Stomach (tissue), 4 donors: Measurements from ENCODE around the gene PYY.
A peak's percentile ranks its signal among the peaks of the same experiment; 100 is the strongest.

Experiments used
- POLR2A ChIP-seq, 4 donors: fragments of 450-650 bp; IDR thresholded peaks; one replicate each; pipeline ENCODE4 v1.6.1; 2016; ENCODE audit warnings: antibody characterized with exemption in 4 of 4, control low read depth in 2 of 4, mild to moderate bottlenecking in 1 of 4, moderate library complexity in 1 of 4
- TF ChIP-seq, protein P1 (sequence below), 7 experiments: fragments of 450-650 bp in 4 of 7; fragments of 200-600 bp in 3 of 7; sonication (generic) in 3 of 7; IDR thresholded peaks; one replicate each; pipeline ENCODE4 v1.5.1; 2016 to 2019; ENCODE audit warnings: antibody characterized with exemption in 7 of 7, control low read depth in 2 of 7, mild to moderate bottlenecking in 1 of 7

DNA sequence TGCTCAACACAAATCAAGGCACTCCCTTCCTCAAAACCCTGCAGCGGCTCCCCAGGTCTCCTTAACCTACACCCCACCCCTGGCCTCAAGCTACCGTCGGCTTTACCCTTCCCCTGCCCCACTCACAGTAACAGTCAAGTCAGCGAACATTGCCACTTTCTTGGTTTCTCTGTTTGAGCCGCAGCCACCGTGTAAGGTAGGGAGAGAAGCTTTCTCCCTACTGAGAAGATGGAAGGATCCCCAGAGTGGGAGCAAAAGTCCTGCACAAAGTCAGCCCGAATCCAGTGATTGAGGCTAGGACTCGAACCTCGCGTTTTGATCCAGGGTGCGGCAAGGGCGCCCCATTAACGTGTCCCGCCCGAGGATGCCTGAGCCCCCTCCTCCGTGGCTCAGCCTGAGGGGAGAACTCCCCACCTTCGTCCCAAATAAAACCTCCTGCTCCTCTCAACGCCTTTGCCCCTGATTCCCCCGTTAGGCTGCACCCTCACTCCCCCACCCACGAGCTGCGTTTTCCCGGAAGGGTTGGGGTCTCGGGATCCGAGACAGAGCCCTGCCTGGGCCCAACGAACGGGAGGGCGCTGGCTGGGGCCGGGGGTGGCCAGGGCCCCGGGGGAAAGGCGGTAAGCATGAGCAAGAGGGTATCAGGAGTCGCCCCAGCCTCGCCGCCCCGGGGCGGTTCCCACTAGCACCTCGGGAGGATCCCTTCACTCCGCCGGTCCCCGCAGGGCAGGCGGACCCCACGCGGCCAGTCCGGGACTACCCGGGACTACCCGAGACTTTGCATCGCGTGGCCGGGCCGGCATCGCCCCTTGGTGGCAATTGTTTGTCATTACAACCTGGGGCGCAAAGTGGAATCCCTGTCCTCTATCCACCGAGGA is 40.8 kb upstream of the PYY start:
- TF ChIP-seq, protein P1, sequence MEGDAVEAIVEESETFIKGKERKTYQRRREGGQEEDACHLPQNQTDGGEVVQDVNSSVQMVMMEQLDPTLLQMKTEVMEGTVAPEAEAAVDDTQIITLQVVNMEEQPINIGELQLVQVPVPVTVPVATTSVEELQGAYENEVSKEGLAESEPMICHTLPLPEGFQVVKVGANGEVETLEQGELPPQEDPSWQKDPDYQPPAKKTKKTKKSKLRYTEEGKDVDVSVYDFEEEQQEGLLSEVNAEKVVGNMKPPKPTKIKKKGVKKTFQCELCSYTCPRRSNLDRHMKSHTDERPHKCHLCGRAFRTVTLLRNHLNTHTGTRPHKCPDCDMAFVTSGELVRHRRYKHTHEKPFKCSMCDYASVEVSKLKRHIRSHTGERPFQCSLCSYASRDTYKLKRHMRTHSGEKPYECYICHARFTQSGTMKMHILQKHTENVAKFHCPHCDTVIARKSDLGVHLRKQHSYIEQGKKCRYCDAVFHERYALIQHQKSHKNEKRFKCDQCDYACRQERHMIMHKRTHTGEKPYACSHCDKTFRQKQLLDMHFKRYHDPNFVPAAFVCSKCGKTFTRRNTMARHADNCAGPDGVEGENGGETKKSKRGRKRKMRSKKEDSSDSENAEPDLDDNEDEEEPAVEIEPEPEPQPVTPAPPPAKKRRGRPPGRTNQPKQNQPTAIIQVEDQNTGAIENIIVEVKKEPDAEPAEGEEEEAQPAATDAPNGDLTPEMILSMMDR (IDR thresholded peaks at IDR 0.05), result peak in 5 of 7 experiments; percentile 83 to 90 (median 89)
- TF ChIP-seq POLR2A (IDR thresholded peaks at IDR 0.05), result no peak
